ENCODE data around the gene AHCTF1.

AHCTF1 gene

GRCh38 chr1:246800356-246800755 lies 131.4 kb downstream of the AHCTF1 start:
- TF ChIP-seq SIN3A (IDR thresholded peaks at IDR 0.05; ENCODE audit: borderline replicate concordance, insufficient read depth, low read length) (no peak), FOXP2 (optimal IDR thresholded peaks at IDR 0.05; ENCODE audit: borderline replicate concordance, extremely low read depth, extremely low read length, insufficient read depth) (no peak), POLR2AphosphoS5 (IDR thresholded peaks at IDR 0.05; ENCODE audit: low read depth, low read length) (no peak), TAF1 (IDR thresholded peaks at IDR 0.05; ENCODE audit: borderline replicate concordance, insufficient read depth, low read length) (no peak)
- TF ChIP-seq, protein P1, sequence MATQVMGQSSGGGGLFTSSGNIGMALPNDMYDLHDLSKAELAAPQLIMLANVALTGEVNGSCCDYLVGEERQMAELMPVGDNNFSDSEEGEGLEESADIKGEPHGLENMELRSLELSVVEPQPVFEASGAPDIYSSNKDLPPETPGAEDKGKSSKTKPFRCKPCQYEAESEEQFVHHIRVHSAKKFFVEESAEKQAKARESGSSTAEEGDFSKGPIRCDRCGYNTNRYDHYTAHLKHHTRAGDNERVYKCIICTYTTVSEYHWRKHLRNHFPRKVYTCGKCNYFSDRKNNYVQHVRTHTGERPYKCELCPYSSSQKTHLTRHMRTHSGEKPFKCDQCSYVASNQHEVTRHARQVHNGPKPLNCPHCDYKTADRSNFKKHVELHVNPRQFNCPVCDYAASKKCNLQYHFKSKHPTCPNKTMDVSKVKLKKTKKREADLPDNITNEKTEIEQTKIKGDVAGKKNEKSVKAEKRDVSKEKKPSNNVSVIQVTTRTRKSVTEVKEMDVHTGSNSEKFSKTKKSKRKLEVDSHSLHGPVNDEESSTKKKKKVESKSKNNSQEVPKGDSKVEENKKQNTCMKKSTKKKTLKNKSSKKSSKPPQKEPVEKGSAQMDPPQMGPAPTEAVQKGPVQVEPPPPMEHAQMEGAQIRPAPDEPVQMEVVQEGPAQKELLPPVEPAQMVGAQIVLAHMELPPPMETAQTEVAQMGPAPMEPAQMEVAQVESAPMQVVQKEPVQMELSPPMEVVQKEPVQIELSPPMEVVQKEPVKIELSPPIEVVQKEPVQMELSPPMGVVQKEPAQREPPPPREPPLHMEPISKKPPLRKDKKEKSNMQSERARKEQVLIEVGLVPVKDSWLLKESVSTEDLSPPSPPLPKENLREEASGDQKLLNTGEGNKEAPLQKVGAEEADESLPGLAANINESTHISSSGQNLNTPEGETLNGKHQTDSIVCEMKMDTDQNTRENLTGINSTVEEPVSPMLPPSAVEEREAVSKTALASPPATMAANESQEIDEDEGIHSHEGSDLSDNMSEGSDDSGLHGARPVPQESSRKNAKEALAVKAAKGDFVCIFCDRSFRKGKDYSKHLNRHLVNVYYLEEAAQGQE (IDR thresholded peaks at IDR 0.05; ENCODE audit: insufficient read depth in 1 of 2, low read depth in 2 of 2, low read length in 2 of 2), result no peak

GRCh38 chr1:246798606-246799496 lies 132.9 kb downstream of the AHCTF1 start:
- TF ChIP-seq, protein P1 (IDR thresholded peaks at IDR 0.05; ENCODE audit: insufficient read depth in 1 of 2, low read depth in 2 of 2, low read length in 2 of 2), result no peak
- no peak for TF ChIP-seq POLR2AphosphoS5 (IDR thresholded peaks at IDR 0.05; ENCODE audit: low read depth, low read length)
- no peak for TF ChIP-seq FOXP2 (optimal IDR thresholded peaks at IDR 0.05; ENCODE audit: borderline replicate concordance, extremely low read depth, extremely low read length, insufficient read depth)
- no peak for TF ChIP-seq TAF1 (IDR thresholded peaks at IDR 0.05; ENCODE audit: borderline replicate concordance, insufficient read depth, low read length)
- TF ChIP-seq SIN3A (IDR thresholded peaks at IDR 0.05; ENCODE audit: borderline replicate concordance, insufficient read depth, low read length), result no peak

DNA sequence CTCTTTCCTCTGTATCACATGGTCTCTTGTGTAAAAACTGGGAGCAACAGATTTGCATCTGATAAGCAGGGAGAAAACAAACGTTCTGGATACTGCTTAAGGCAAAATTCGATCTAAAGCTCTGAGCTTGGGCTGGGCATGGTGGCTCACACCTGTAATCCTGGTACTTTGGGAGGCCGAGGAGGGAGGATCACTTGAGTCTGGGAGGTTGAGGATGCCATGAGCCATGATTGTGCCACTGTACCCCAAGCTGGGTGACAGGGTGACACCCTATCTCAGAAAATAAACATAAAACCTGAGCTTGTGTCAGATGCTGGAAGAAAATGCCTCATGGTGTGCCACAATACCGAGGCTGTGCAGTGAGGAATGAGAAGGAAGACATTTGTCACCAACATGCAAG lies 133.6 kb downstream of the AHCTF1 start:
- TF ChIP-seq, protein P1 (IDR thresholded peaks at IDR 0.05; ENCODE audit: insufficient read depth in 1 of 2, low read depth in 2 of 2, low read length in 2 of 2), result no peak
- no peak for TF ChIP-seq TAF1 (IDR thresholded peaks at IDR 0.05; ENCODE audit: borderline replicate concordance, insufficient read depth, low read length)
- no peak for TF ChIP-seq FOXP2 (optimal IDR thresholded peaks at IDR 0.05; ENCODE audit: borderline replicate concordance, extremely low read depth, extremely low read length, insufficient read depth)
- no peak for TF ChIP-seq SIN3A (IDR thresholded peaks at IDR 0.05; ENCODE audit: borderline replicate concordance, insufficient read depth, low read length)
- no peak for TF ChIP-seq POLR2AphosphoS5 (IDR thresholded peaks at IDR 0.05; ENCODE audit: low read depth, low read length)

DNA sequence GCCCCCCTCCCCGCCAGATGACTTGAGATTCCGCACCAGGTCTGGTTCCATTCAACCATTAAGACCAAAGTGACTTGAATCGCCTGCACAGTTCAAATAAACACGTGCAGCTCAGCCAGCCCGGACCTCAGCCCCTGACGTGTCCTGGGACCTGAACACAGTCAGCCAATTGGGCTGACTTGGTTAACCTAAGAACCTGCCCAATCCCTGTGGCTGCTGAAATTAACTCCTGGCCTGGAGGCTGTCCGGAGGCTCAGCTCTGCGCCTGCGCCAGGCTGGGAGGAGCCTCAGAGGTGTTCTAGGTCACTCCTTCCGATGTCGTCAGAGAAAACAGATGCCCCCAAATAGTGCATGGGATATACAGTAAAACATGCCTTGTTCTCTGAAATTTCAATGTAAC lies 134.2 kb downstream of the AHCTF1 start:
- no peak for TF ChIP-seq POLR2AphosphoS5 (IDR thresholded peaks at IDR 0.05; ENCODE audit: low read depth, low read length)
- TF ChIP-seq TAF1 (IDR thresholded peaks at IDR 0.05; ENCODE audit: borderline replicate concordance, insufficient read depth, low read length), result no peak
- no peak for TF ChIP-seq FOXP2 (optimal IDR thresholded peaks at IDR 0.05; ENCODE audit: borderline replicate concordance, extremely low read depth, extremely low read length, insufficient read depth)
- TF ChIP-seq, protein P1 (IDR thresholded peaks at IDR 0.05; ENCODE audit: insufficient read depth in 1 of 2, low read depth in 2 of 2, low read length in 2 of 2), result no peak
- TF ChIP-seq SIN3A (IDR thresholded peaks at IDR 0.05; ENCODE audit: borderline replicate concordance, insufficient read depth, low read length), result no peak

Measured in PFSK-1 (cell line).